VCaP (cell line): Measurements from ENCODE around the gene CROT.

Source experiments
- H3K27ac ChIP-seq: fragments of 450-650 bp; 2 replicates; pipeline ENCODE4 v1.5.1; 2017
- CTCF ChIP-seq: fragments of 450-650 bp; conservative IDR thresholded peaks from 2 replicates; pipeline ENCODE4 v1.5.1; 2017; ENCODE audit warnings: mild to moderate bottlenecking, moderate library complexity

CROT gene

GRCh38 chr7:87331687-87332252 is 13.7 kb upstream of the CROT start:
- TF ChIP-seq CTCF, result no peak
- no peak overlapping the region for H3K27ac ChIP-seq

DNA sequence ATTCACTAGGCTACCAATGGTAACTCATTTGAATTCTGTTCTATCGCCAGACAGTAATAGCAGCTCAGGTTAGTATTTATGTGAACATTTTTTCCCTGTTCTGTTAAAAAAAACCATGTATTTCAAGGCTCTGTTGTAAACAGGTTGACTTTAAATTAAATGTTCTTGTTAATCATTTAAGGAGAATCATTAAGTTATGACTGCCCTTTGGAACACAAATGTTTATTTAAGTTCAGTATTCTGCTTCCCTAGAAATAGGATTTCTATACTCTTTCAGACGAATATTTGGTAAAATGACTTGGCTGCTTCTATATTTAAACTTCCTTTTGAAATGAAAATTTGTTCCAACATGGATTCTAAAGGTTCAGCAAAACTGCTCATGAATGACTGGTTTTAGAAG is 13.1 kb upstream of the CROT start:
- H3K27ac ChIP-seq, result no peak overlapping the region
- no peak for TF ChIP-seq CTCF

GRCh38 chr7:87336136-87336535 is 9.3 kb upstream of the CROT start:
- TF ChIP-seq CTCF, result no peak

GRCh38 chr7:87337331-87337730 is 8.1 kb upstream of the CROT start:
- TF ChIP-seq CTCF, result no peak
- H3K27ac ChIP-seq, result no peak overlapping the region

More at GRCh38 chr7:87336136-87336535, 9.3 kb upstream of the CROT start:
- no peak overlapping the region for H3K27ac ChIP-seq

DNA sequence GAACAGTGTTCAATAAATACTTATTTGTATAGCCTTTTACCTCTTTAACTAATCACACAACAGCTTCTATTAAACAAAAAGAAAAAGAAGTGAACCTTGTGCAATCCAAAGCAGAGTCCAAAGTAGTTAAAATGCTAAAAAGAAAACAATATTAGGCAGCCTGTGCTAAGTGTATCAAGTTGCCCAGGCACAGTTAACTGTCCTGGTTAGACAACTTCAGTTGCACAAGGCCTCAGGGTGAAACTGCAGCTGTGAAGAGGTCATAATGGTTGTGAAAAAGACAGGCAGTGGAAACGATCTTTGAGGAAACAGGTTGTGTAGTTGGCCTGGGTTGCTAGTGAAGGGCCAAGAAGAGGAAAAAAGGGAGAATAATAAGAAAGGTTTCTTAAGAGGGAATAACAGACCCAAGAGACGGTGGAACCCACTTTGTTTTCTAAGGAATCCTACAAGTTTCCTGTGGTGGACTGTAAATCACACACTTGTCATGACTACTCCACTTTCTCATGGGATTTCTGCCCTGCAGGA is 6.0 kb upstream of the CROT start:
- no peak overlapping the region for H3K27ac ChIP-seq
- no peak for TF ChIP-seq CTCF

- H3K27ac ChIP-seq, result peak overlapping the region; percentile 96; the same call in 1 of the 2 replicates
- TF ChIP-seq CTCF, result no peak
Measured at GRCh38 chr7:87341441-87341840, 4.0 kb upstream of the CROT start.

DNA sequence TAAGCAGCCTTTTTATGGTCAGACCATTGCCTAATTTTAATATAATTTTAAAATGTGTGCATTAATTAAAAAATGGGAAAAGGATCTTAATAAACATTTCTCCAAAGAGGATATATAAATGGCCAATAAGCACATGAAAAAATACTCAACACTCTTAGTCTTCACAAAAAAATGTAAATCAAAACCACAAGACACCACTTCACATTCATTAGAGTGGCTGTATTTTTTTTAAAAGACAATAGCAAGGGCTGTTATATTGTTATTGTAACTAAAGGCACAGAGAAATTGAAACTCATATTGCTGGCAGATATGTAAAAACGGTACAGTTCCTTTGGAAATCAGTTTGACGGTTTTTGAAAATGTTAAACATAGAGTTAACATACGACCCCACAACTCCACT is 3.2 kb upstream of the CROT start:
- TF ChIP-seq CTCF, result no peak

More for the DNA sequence above, 3.2 kb upstream of the CROT start:
- H3K27ac ChIP-seq, result peak overlapping the region; percentile 96
